Testis (tissue), 3 donors: ENCODE results near the gene PTPRC. TPM values are rescaled to one million over a fixed set of nuclear protein-coding genes. Genes with fewer than 3 reads are reported as not detected.

Experiments used
- DNase-seq: peaks from one replicate; pipeline ENCODE4 v3.0.0-alpha.2; 2019
- H3K27ac ChIP-seq, 2 donors: fragments of 200-600 bp; sonication (generic); one replicate each; pipeline ENCODE4 v1.5.1; 2019
- H3K27me3 ChIP-seq: fragments of 200-600 bp; sonication (generic); one replicate; pipeline ENCODE4 v1.5.1; 2019
- H3K36me3 ChIP-seq: fragments of 200-600 bp; sonication (generic); one replicate; pipeline ENCODE4 v1.5.1; 2017; ENCODE audit warnings: low read depth; ENCODE audit errors: missing control alignments
- H3K4me1 ChIP-seq: fragments of 200-600 bp; sonication (generic); one replicate; pipeline ENCODE4 v1.5.1; 2019
- H3K4me3 ChIP-seq, 2 donors: fragments of 200-600 bp; sonication (generic); one replicate each; pipeline ENCODE4 v1.5.1; 2017 to 2019
- H3K9me3 ChIP-seq: fragments of 200-600 bp; sonication (generic); one replicate; pipeline ENCODE4 v1.5.1; 2017
- POLR2A ChIP-seq: fragments of 450-650 bp; IDR thresholded peaks from one replicate; pipeline ENCODE4 v1.6.1; 2017; ENCODE audit warnings: antibody characterized with exemption, mild to moderate bottlenecking, moderate library complexity
- WGBS, 2 donors: methylation state at CpG; one replicate each; pipeline ENCODE4 v1.1.5; 2018; 5-methylcytosine and 5-hydroxymethylcytosine counted together
- intact Hi-C: fragments of 100-400 bp; cut with DNase I; formaldehyde crosslinking; loops from one replicate; pipeline ENCODE4 v1.15.1; 2023; ENCODE audit warnings: low total_unique reads
- polyA plus RNA-seq: library from polyadenylated mRNA; stranded (reverse); fragments of 350-450 nt; fragmentation: Illumina TruSeq; extraction: RNeasy Lipid Tissue Mini Kit (QIAGEN cat#74804); gene quantifications from one replicate; pipeline ENCODE4 v1.2.3, GENCODE V29; 2014; ENCODE audit warnings: low read depth, low replicate concordance; ENCODE audit not compliant: insufficient read depth
- total RNA-seq, 2 donors: library from RNA; depleted of rRNA; stranded (reverse); fragments of >200 nt; gene quantifications; one replicate each; pipeline ENCODE4 v1.2.3, GENCODE V29; 2016
- TF ChIP-seq, protein P1 (sequence below), 3 experiments: fragments of 450-650 bp in 2 of 3; fragments of 200-600 bp in 1 of 3; sonication (generic) in 1 of 3; IDR thresholded peaks; one replicate each; pipeline ENCODE4 v1.5.1; 2016 to 2019; ENCODE audit warnings: antibody characterized with exemption in 3 of 3, mild to moderate bottlenecking in 2 of 3, moderate library complexity in 1 of 3

The PTPRC gene
- total and polyA plus RNA-seq, 3 donors from 2014 or later, result 5.1 to 10.8 (median 9.7) TPM

GRCh38 chr1:198637916-198638437 lies 863 bp upstream of the PTPRC start:
- Histone ChIP-seq H3K9me3 (no peaks in the 10 kb centered on the region), H3K4me1 (peaks cover 4% of the 10 kb centered on the region), H3K27me3 (no peaks in the 10 kb centered on the region), H3K27ac (no peak overlapping the region), H3K36me3 (no peaks in the 10 kb centered on the region), H3K4me3 (no peak overlapping the region)
- DNase-seq, result no peak
- intact Hi-C loops, result no loop called here
- WGBS, 2 donors, result 70 to 72% methylated on average over 1 of the region's 1 CpG
- TF ChIP-seq, protein P1, sequence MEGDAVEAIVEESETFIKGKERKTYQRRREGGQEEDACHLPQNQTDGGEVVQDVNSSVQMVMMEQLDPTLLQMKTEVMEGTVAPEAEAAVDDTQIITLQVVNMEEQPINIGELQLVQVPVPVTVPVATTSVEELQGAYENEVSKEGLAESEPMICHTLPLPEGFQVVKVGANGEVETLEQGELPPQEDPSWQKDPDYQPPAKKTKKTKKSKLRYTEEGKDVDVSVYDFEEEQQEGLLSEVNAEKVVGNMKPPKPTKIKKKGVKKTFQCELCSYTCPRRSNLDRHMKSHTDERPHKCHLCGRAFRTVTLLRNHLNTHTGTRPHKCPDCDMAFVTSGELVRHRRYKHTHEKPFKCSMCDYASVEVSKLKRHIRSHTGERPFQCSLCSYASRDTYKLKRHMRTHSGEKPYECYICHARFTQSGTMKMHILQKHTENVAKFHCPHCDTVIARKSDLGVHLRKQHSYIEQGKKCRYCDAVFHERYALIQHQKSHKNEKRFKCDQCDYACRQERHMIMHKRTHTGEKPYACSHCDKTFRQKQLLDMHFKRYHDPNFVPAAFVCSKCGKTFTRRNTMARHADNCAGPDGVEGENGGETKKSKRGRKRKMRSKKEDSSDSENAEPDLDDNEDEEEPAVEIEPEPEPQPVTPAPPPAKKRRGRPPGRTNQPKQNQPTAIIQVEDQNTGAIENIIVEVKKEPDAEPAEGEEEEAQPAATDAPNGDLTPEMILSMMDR (IDR thresholded peaks at IDR 0.05), result no peak
- TF ChIP-seq POLR2A, result no peak

DNA sequence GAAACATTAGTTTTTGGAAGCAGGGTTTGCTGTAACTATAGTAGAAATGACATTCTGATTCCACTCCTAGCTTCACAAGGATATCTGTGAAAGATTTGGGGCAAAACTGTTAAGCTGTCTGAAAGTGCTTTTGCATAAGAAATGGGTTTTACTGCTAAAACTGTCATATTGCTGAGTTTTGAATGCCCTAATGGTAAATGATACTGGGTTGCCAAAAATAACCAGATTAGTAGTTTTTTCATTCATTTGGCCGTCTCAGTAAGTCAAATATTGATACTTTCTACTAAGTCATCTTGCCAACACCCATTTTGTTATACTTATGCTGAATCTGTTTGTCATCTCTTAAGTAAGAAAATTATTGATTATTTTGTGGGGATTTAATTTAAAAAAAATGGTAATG lies 399 bp upstream of the PTPRC start:
- intact Hi-C loops, result no loop called here

DNA sequence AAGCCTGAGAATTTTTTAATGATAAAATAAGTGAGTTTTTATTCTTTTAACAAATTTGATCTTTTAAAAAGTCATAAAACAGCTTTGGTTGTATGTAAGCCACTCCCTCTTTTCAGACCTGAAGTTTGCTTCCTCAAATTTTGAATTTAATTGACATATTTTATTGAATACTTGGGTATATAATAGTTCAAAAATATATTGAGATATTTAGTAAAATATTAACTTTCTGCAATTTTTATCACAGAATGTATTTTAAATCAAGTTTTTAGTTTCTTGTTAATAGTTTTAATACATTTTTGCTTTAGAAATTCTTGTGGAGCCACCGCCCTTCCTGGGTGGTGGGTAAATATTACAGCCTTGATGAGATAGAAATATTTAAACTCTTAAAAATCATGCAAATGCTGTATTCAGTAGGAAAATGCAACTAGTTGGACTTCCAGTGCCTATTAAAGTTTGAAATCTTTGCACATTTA lies 867 bp downstream of the PTPRC start:
- TF ChIP-seq, protein P1 (IDR thresholded peaks at IDR 0.05), result no peak
- TF ChIP-seq POLR2A, result no peak
- H3K4me3 ChIP-seq, result no peak overlapping the region
- no peaks in the 10 kb centered on the region for H3K36me3 ChIP-seq
- H3K27ac ChIP-seq, result peak overlapping the region in 1 of 2 donors; percentile 33
- H3K4me1 ChIP-seq, result peaks cover 4% of the 10 kb centered on the region
- intact Hi-C loops, result no loop called here
- 87 to 91% methylated on average over 1 of the region's 1 CpG for WGBS, 2 donors
- no peak for DNase-seq
- no peaks in the 10 kb centered on the region for H3K9me3 ChIP-seq
- no peaks in the 10 kb centered on the region for H3K27me3 ChIP-seq

More for the DNA sequence above, 399 bp upstream of the PTPRC start:
- no peaks in the 10 kb centered on the region for H3K27me3 ChIP-seq
- no peak for TF ChIP-seq POLR2A
- TF ChIP-seq, protein P1 (IDR thresholded peaks at IDR 0.05), result no peak
- H3K36me3 ChIP-seq, result no peaks in the 10 kb centered on the region
- no peak overlapping the region for H3K27ac ChIP-seq
- DNase-seq, result no peak
- no peak overlapping the region for H3K4me3 ChIP-seq
- peaks cover 4% of the 10 kb centered on the region for H3K4me1 ChIP-seq
- WGBS, 2 donors, result 45 to 52% methylated on average over 1 of the region's 1 CpG
- no peaks in the 10 kb centered on the region for H3K9me3 ChIP-seq

DNA sequence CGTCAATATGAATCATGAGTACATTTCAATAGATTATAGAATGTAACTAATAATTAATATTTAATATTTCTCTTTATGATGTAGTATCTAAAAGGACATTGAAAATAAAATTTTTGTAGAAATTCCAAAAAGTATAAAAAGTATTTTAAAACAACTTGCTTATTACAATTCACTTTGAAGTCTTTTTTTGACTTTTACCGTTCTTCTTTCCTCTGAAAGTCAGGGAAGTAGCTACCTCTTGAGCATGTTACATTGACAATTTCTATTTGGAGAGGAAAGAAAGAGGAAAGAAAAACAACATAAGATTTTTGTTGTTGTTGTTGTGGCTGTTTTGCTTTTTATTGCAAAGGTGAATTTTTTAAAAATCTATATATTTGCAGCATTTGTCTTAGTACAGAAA lies 1.3 kb downstream of the PTPRC start:
- WGBS, 2 donors, result 88 to 90% methylated on average over 2 of the region's 2 CpGs
- intact Hi-C loops, result no loop called here
- H3K4me3 ChIP-seq, result no peak overlapping the region
- peaks cover 4% of the 10 kb centered on the region for H3K4me1 ChIP-seq
- no peak for DNase-seq
- H3K27me3 ChIP-seq, result no peaks in the 10 kb centered on the region
- H3K36me3 ChIP-seq, result no peaks in the 10 kb centered on the region
- peak overlapping the region in 1 of 2 donors; percentile 33 for H3K27ac ChIP-seq
- no peak for TF ChIP-seq POLR2A
- TF ChIP-seq, protein P1 (IDR thresholded peaks at IDR 0.05), result no peak
- H3K9me3 ChIP-seq, result no peaks in the 10 kb centered on the region

DNA sequence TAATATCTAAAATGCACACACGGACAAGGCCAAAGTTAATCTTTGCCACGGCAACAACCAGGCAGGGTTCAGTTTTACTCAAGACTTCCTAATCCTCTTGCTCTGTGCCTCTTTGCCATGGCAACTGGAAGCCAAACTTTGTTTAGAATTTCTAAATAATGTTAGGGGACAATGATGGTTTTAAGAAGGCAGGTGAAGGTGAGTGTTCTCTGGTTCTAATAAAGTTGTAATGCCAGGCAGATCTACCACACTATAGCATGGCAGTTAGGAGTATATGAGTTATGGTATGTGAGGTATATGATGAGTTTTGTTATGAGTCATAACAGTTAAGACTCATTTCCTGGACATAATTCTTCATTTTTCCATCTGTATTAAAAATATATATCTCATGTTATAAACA lies 2.7 kb downstream of the PTPRC start:
- DNase-seq, result no peak
- no peak overlapping the region for H3K4me3 ChIP-seq
- H3K36me3 ChIP-seq, result no peaks in the 10 kb centered on the region
- TF ChIP-seq POLR2A, result no peak
- TF ChIP-seq, protein P1 (IDR thresholded peaks at IDR 0.05), result no peak
- intact Hi-C loops, result no loop called here
- 61 to 89% methylated on average over 2 of the region's 2 CpGs for WGBS, 2 donors
- H3K27me3 ChIP-seq, result no peaks in the 10 kb centered on the region
- H3K4me1 ChIP-seq, result peaks cover 4% of the 10 kb centered on the region
- H3K27ac ChIP-seq, result no peak overlapping the region
- H3K9me3 ChIP-seq, result no peaks in the 10 kb centered on the region
